Measurements from ENCODE around the gene CCNI2. TPM values are rescaled to one million over a fixed set of nuclear protein-coding genes. Genes with fewer than 3 reads are reported as not detected.

The CCNI2 gene
- total RNA-seq, 2 experiments from 2014 or later: 6.9 to 8.4 TPM

- H3K4me1 Mint-ChIP-seq: peaks cover 11% of the 10 kb centered on the region
- peaks cover 2% of the 10 kb centered on the region for H3K36me3 Mint-ChIP-seq
- no peaks in the 10 kb centered on the region for H3K9me3 Mint-ChIP-seq
- no peaks in the 10 kb centered on the region for H3K27me3 Mint-ChIP-seq
- DNase-seq: no peak
- no peak overlapping the region for H3K27ac Mint-ChIP-seq
- no peak overlapping the region for H3K4me3 Mint-ChIP-seq
Measured at GRCh38 chr5:132758451-132758850, 11.2 kb downstream of the CCNI2 start.

GRCh38 chr5:132759114-132760048 is 12.2 kb downstream of the CCNI2 start:
- Mint-ChIP-seq H3K36me3 (peaks cover 2% of the 10 kb centered on the region), H3K27me3 (no peaks in the 10 kb centered on the region), H3K9me3 (no peaks in the 10 kb centered on the region), H3K27ac (no peak overlapping the region), H3K4me3 (no peak overlapping the region), H3K4me1 (peaks cover 8% of the 10 kb centered on the region)
- no peak for DNase-seq

- no peaks in the 10 kb centered on the region for H3K27me3 Mint-ChIP-seq
- no peaks in the 10 kb centered on the region for H3K9me3 Mint-ChIP-seq
- peaks cover 2% of the 10 kb centered on the region for H3K4me1 Mint-ChIP-seq
- no peak overlapping the region for H3K4me3 Mint-ChIP-seq
- DNase-seq: no peak
- peaks cover 2% of the 10 kb centered on the region for H3K36me3 Mint-ChIP-seq
- no peak overlapping the region for H3K27ac Mint-ChIP-seq
Measured at GRCh38 chr5:132760049-132760420, 12.8 kb downstream of the CCNI2 start.

- DNase-seq: no peak
- Mint-ChIP-seq H3K9me3 (no peaks in the 10 kb centered on the region), H3K4me1 (no peaks in the 10 kb centered on the region), H3K27me3 (no peaks in the 10 kb centered on the region), H3K36me3 (no peaks in the 10 kb centered on the region), H3K4me3 (no peak overlapping the region), H3K27ac (no peak overlapping the region)
Measured at GRCh38 chr5:132760601-132761317, 13.5 kb downstream of the CCNI2 start.

GRCh38 chr5:132761321-132762240 is 14.4 kb downstream of the CCNI2 start:
- no peak for DNase-seq
- H3K36me3 Mint-ChIP-seq: no peaks in the 10 kb centered on the region
- no peaks in the 10 kb centered on the region for H3K9me3 Mint-ChIP-seq
- H3K27ac Mint-ChIP-seq: no peak overlapping the region
- H3K4me3 Mint-ChIP-seq: no peak overlapping the region
- H3K27me3 Mint-ChIP-seq: no peaks in the 10 kb centered on the region
- H3K4me1 Mint-ChIP-seq: no peaks in the 10 kb centered on the region

GRCh38 chr5:132762246-132763000 is 15.2 kb downstream of the CCNI2 start:
- Mint-ChIP-seq H3K27me3 (no peaks in the 10 kb centered on the region), H3K36me3 (no peaks in the 10 kb centered on the region), H3K4me3 (no peak overlapping the region), H3K4me1 (no peaks in the 10 kb centered on the region), H3K9me3 (no peaks in the 10 kb centered on the region), H3K27ac (no peak overlapping the region)
- no peak for DNase-seq

- no peak overlapping the region for H3K27ac Mint-ChIP-seq
- no peaks in the 10 kb centered on the region for H3K36me3 Mint-ChIP-seq
- DNase-seq: no peak
- no peak overlapping the region for H3K4me3 Mint-ChIP-seq
- no peaks in the 10 kb centered on the region for H3K27me3 Mint-ChIP-seq
- H3K4me1 Mint-ChIP-seq: no peaks in the 10 kb centered on the region
- no peaks in the 10 kb centered on the region for H3K9me3 Mint-ChIP-seq
Measured at GRCh38 chr5:132763181-132764036, 16.2 kb downstream of the CCNI2 start.

GRCh38 chr5:132764051-132764450 is 16.8 kb downstream of the CCNI2 start:
- H3K4me1 Mint-ChIP-seq: no peaks in the 10 kb centered on the region
- DNase-seq: no peak
- H3K4me3 Mint-ChIP-seq: no peak overlapping the region
- no peaks in the 10 kb centered on the region for H3K9me3 Mint-ChIP-seq
- no peak overlapping the region for H3K27ac Mint-ChIP-seq
- H3K36me3 Mint-ChIP-seq: no peaks in the 10 kb centered on the region
- H3K27me3 Mint-ChIP-seq: no peaks in the 10 kb centered on the region

- H3K27ac Mint-ChIP-seq: no peak overlapping the region
- no peaks in the 10 kb centered on the region for H3K9me3 Mint-ChIP-seq
- no peaks in the 10 kb centered on the region for H3K4me1 Mint-ChIP-seq
- no peak for DNase-seq
- no peaks in the 10 kb centered on the region for H3K36me3 Mint-ChIP-seq
- H3K27me3 Mint-ChIP-seq: no peaks in the 10 kb centered on the region
- no peak overlapping the region for H3K4me3 Mint-ChIP-seq
Measured at GRCh38 chr5:132764671-132765238, 17.5 kb downstream of the CCNI2 start.

GRCh38 chr5:132765311-132766019 is 18.2 kb downstream of the CCNI2 start:
- Mint-ChIP-seq H3K36me3 (no peaks in the 10 kb centered on the region), H3K9me3 (no peaks in the 10 kb centered on the region), H3K27ac (no peak overlapping the region), H3K4me1 (no peaks in the 10 kb centered on the region), H3K4me3 (no peak overlapping the region), H3K27me3 (no peaks in the 10 kb centered on the region)
- DNase-seq: no peak

GRCh38 chr5:132766020-132766805 is 19.0 kb downstream of the CCNI2 start:
- no peak overlapping the region for H3K4me3 Mint-ChIP-seq
- no peaks in the 10 kb centered on the region for H3K36me3 Mint-ChIP-seq
- H3K9me3 Mint-ChIP-seq: no peaks in the 10 kb centered on the region

GRCh38 chr5:132766806-132767055 is 19.5 kb downstream of the CCNI2 start:
- no peaks in the 10 kb centered on the region for H3K4me1 Mint-ChIP-seq
- H3K4me3 Mint-ChIP-seq: no peak overlapping the region
- DNase-seq: no peak
- H3K9me3 Mint-ChIP-seq: no peaks in the 10 kb centered on the region
- no peaks in the 10 kb centered on the region for H3K27me3 Mint-ChIP-seq
- H3K36me3 Mint-ChIP-seq: no peaks in the 10 kb centered on the region
- H3K27ac Mint-ChIP-seq: no peak overlapping the region

More at GRCh38 chr5:132766020-132766805, 19.0 kb downstream of the CCNI2 start:
- no peak overlapping the region for H3K27ac Mint-ChIP-seq
- no peaks in the 10 kb centered on the region for H3K4me1 Mint-ChIP-seq
- no peaks in the 10 kb centered on the region for H3K27me3 Mint-ChIP-seq
- DNase-seq: no peak

All from activated naive CD8-positive, alpha-beta T cell treated with anti-CD3 and anti-CD28 coated beads for 36 hours (primary cell).